HEK293T (cell line): ENCODE data around the gene ZNF558.

Experiments used
- CTCF ChIA-PET: fragments of 350-600 bp; formaldehyde crosslinking; extraction: SDS; loops from one replicate; lab custom pipeline; 2021; ENCODE audit warnings: antibody characterized with exemption, inconsistent platforms; lab: Yijun Ruan, JAX
- POLR2A ChIA-PET: fragments of 350-600 bp; formaldehyde crosslinking; extraction: SDS; loops from one replicate; lab custom pipeline; 2020; ENCODE audit warnings: antibody characterized with exemption, inconsistent platforms; lab: Yijun Ruan, JAX
- DNase-seq: peaks from one replicate; pipeline ENCODE4 v3.0.0; 2012; ENCODE audit warnings: mixed read lengths; ENCODE audit errors: extremely low spot score
- ARNT ChIP-seq: fragments of 450-650 bp; IDR thresholded peaks from 2 replicates; pipeline ENCODE4 v1.6.1; 2017; ENCODE audit warnings: mild to moderate bottlenecking
- BHLHE40 ChIP-seq: fragments of 450-650 bp; IDR thresholded peaks from 2 replicates; pipeline ENCODE4 v1.6.1; 2016; ENCODE audit warnings: mild to moderate bottlenecking, moderate library complexity, borderline replicate concordance
- CTBP1 ChIP-seq: fragments of 450-650 bp; IDR thresholded peaks from 2 replicates; pipeline ENCODE4 v1.6.1; 2016; ENCODE audit warnings: borderline replicate concordance
- ELF4 ChIP-seq: fragments of 450-650 bp; IDR thresholded peaks from 2 replicates; pipeline ENCODE4 v1.6.1; 2017; ENCODE audit warnings: antibody characterized with exemption
- FOXA1 ChIP-seq: fragments of 450-650 bp; IDR thresholded peaks from 2 replicates; pipeline ENCODE4 v1.6.1; 2016; ENCODE audit warnings: mild to moderate bottlenecking
- FOXK2 ChIP-seq: fragments of 450-650 bp; IDR thresholded peaks from 2 replicates; pipeline ENCODE4 v1.6.1; 2016; ENCODE audit warnings: mild to moderate bottlenecking
- FOXM1 ChIP-seq: fragments of 450-650 bp; IDR thresholded peaks from 2 replicates; pipeline ENCODE4 v1.6.1; 2017; ENCODE audit warnings: mild to moderate bottlenecking, borderline replicate concordance
- HDGF ChIP-seq: fragments of 450-650 bp; IDR thresholded peaks from 2 replicates; pipeline ENCODE4 v1.6.1; 2017; ENCODE audit warnings: antibody characterized with exemption, borderline replicate concordance
- L3MBTL2 ChIP-seq: fragments of 450-650 bp; conservative IDR thresholded peaks from 2 replicates; pipeline ENCODE4 v1.6.1; 2016; ENCODE audit warnings: mild to moderate bottlenecking
- LEF1 ChIP-seq: fragments of 450-650 bp; IDR thresholded peaks from 2 replicates; pipeline ENCODE4 v1.6.1; 2017; ENCODE audit warnings: mild to moderate bottlenecking, borderline replicate concordance
- NFRKB ChIP-seq: fragments of 450-650 bp; IDR thresholded peaks from 2 replicates; pipeline ENCODE4 v1.6.1; 2016; ENCODE audit warnings: mild to moderate bottlenecking, moderate library complexity
- SP1 ChIP-seq: fragments of 450-650 bp; IDR thresholded peaks from 2 replicates; pipeline ENCODE4 v1.6.1; 2017
- SUZ12 ChIP-seq: fragments of 450-650 bp; IDR thresholded peaks from 2 replicates; pipeline ENCODE4 v1.6.1; 2016; ENCODE audit warnings: mild to moderate bottlenecking
- TARDBP ChIP-seq: fragments of 450-650 bp; IDR thresholded peaks from 2 replicates; pipeline ENCODE4 v1.6.1; 2016
- ZNF384 ChIP-seq: fragments of 450-650 bp; IDR thresholded peaks from 2 replicates; pipeline ENCODE4 v1.6.1; 2016
- TF ChIP-seq, protein P1 (sequence below): fragments of 450-650 bp; IDR thresholded peaks from 2 replicates; pipeline ENCODE4 v1.6.1; 2016

ZNF558 gene

DNA sequence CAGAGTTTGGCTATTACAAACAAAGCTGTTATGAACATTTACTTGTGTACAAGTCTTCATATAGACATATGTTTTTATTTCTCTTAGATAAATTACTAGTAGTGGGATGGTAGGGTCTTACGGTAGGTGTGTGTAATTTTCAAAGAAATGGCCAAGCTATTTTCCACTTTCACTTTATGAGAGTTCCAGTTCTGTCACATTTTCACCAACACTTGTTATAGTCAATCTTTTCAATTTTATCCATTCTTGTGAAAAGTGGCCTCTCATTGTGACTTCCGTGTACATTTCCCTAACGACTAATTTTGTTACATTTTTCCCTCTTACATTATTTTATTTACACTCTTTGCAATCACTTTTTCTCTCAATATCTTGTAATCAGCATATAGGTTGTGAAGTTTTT lies 18.4 kb upstream of the ZNF558 start:
- DNase-seq = no peak
- ChIA-PET CTCF (no interaction called here), POLR2A (no interaction called here)
- TF ChIP-seq FOXK2 = no peak
- no peak for TF ChIP-seq CTBP1
- TF ChIP-seq BHLHE40 = no peak
- TF ChIP-seq ARNT = no peak
- no peak for TF ChIP-seq ELF4
- no peak for TF ChIP-seq SUZ12
- no peak for TF ChIP-seq HDGF
- no peak for TF ChIP-seq LEF1
- TF ChIP-seq SP1 = no peak
- TF ChIP-seq TARDBP = no peak
- TF ChIP-seq, protein P1, sequence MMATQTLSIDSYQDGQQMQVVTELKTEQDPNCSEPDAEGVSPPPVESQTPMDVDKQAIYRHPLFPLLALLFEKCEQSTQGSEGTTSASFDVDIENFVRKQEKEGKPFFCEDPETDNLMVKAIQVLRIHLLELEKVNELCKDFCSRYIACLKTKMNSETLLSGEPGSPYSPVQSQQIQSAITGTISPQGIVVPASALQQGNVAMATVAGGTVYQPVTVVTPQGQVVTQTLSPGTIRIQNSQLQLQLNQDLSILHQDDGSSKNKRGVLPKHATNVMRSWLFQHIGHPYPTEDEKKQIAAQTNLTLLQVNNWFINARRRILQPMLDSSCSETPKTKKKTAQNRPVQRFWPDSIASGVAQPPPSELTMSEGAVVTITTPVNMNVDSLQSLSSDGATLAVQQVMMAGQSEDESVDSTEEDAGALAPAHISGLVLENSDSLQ = no peak
- TF ChIP-seq L3MBTL2 = no peak
- no peak for TF ChIP-seq ZNF384
- TF ChIP-seq FOXA1 = no peak
- TF ChIP-seq NFRKB = no peak
- TF ChIP-seq FOXM1 = no peak

DNA sequence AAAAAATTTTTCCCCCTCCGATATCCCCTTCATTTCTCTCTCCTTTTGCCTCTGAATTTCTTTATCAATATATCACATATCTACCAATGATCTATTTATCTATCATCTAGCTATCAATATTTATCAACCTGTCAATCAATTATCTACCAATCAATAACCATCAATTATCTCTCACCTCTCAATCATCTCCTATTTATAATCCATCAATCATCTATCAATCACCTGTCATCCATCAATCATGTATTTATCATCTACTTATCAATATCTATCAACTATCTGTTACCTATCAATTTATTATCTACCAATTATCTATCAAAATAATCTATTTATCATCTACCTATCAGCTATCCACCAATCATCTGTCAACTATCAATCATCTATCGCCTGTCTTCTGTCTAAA lies 17.1 kb upstream of the ZNF558 start:
- no peak for TF ChIP-seq ZNF384
- TF ChIP-seq, protein P1 = peak; percentile 95
- DNase-seq = no peak
- ChIA-PET POLR2A (no interaction called here), CTCF (no interaction called here)

DNA sequence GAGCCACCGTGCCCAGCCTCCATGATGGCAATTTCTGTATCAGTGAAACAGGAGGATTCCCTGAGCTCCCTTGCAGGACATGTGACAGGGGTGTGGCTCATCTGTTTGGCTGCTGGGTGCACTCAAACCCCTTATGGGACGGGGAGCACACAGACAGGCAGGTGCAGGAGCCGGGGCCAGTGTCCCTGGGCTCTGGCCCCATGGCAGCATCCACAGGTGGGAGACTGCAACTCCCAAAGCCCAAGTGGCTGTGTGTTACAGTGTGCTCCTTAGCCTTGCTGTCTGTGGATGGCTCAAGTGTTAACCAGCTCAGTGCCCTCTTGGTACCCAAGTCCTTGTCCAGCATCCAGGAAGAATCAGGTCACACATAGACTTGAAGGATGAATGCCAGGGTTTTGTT lies 14.7 kb upstream of the ZNF558 start:
- DNase-seq = no peak
- ChIA-PET CTCF (no interaction called here), POLR2A (no interaction called here)
- TF ChIP-seq SUZ12 (no peak), ELF4 (no peak), TARDBP (no peak), ZNF384 (no peak), FOXM1 (no peak), NFRKB (no peak), ARNT (no peak)
- TF ChIP-seq, protein P1 = no peak

DNA sequence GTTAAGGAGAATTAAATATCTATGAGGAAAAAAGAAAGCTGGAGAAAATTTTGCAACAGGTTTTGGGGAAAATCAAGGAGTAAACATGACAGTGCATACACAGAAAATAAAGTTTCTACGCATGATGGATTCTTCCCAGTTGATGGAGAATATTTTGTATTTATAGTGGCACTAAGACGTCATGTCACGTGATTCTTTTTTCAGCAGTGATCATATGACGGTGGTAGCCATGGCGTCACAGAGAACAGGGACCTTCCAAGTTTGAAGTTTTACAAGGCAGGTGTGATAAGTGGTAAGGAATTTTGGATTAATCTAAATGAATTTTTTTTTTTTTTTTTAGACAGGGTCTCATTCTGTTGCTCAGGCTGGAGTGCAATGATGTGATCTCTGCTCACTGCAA lies 8.6 kb upstream of the ZNF558 start:
- no peak for DNase-seq
- ChIA-PET POLR2A (no interaction called here), CTCF (no interaction called here)
- TF ChIP-seq L3MBTL2 (no peak), HDGF (no peak), FOXM1 (no peak), LEF1 (no peak), FOXK2 (no peak), FOXA1 (no peak)
- TF ChIP-seq, protein P1 = no peak

DNA sequence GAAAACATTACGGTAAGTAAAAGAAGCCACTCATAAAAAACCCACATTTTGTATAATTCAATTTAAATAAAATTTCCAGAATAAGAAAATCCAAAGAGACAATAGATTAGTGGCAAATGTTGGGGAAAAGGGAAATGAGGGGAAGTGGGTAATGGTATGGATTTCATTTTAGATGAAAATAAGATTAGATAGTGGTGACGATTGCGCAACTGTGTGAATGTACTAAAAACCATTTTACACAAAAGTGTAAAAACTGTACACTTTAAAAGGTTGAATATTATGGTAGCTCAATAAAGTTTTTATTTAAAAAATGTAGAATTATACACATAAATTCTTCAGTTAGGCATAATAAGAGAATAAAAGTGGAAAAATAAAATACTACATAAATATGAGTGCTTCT lies 3.8 kb upstream of the ZNF558 start:
- ChIA-PET POLR2A (no interaction called here), CTCF (no interaction called here)
- TF ChIP-seq FOXA1 (no peak), L3MBTL2 (no peak), LEF1 (no peak), CTBP1 (no peak), BHLHE40 (no peak), ELF4 (no peak), NFRKB (no peak), HDGF (no peak), SUZ12 (no peak), SP1 (no peak)
- TF ChIP-seq, protein P1 = no peak
- DNase-seq = no peak

DNA sequence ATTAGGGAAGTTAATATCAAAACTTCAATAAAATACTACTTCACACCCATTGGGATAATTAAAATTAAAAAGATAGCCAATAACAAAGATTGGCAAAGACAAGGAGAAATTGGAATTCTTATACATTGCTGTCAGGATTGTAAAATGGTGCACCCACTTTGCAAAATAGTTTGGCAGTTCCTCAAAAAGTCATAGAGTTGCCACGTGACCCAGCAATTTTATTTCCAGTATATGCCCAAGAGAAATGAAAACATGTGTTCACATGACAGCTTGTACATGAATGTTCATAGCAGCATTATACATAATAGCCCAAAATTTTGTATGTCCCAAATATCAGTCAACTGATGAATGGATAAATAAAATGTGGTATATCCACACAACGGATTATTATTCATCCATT lies 3.3 kb upstream of the ZNF558 start:
- DNase-seq = no peak
- ChIA-PET CTCF (no interaction called here), POLR2A (no interaction called here)
- TF ChIP-seq TARDBP = no peak
- TF ChIP-seq SUZ12 = no peak
- no peak for TF ChIP-seq BHLHE40
- no peak for TF ChIP-seq L3MBTL2
- no peak for TF ChIP-seq FOXA1
- TF ChIP-seq ARNT = no peak
- TF ChIP-seq CTBP1 = no peak
- TF ChIP-seq SP1 = no peak
- TF ChIP-seq, protein P1 = no peak
- TF ChIP-seq ZNF384 = no peak
- TF ChIP-seq NFRKB = no peak
- no peak for TF ChIP-seq FOXM1
- TF ChIP-seq ELF4 = no peak
- no peak for TF ChIP-seq HDGF
